IMR-90 (cell line): ENCODE data around the gene GPC6. TPM values are rescaled to one million over a fixed set of nuclear protein-coding genes. Genes with fewer than 3 reads are reported as not detected.

Source experiments
- ATAC-seq: fragments of 200-7000 bp; cut with Tn5 transposase; 2 replicates; pipeline ENCODE4 v1.9.1; 2020; ENCODE audit warnings: low read depth, mild to moderate bottlenecking, moderate library complexity
- BruUV-seq: library from RNA; stranded (reverse); fragments of 400-500 nt; replicated peaks from 2 replicates; lab custom pipeline; 2021; lab: Mats Ljungman, UMichigan
- CTCF ChIA-PET: fragments of 300-600 bp; formaldehyde crosslinking; extraction: SDS; loops from one replicate; lab custom pipeline; 2021; ENCODE audit warnings: antibody characterized with exemption; lab: Yijun Ruan, JAX
- POLR2A ChIA-PET: fragments of 300-600 bp; sonication (Branson Sonifier 250); formaldehyde crosslinking; loops from one replicate; lab custom pipeline; 2022; ENCODE audit warnings: antibody characterized with exemption; ENCODE audit not compliant: unreplicated experiment; lab: Charles Lee
- DNase-seq: peaks from one replicate; pipeline ENCODE4 v3.0.0; 2013
- H2AFZ ChIP-seq: replicated peaks from 2 replicates; pipeline ENCODE3; 2013; ENCODE audit warnings: low read length, mild to moderate bottlenecking; ENCODE audit not compliant: poor library complexity
- H2AK5ac ChIP-seq: 2 replicates; pipeline ENCODE4 v1.6.1; 2013; ENCODE audit warnings: low read depth, low read length, inconsistent platforms
- H2AK9ac ChIP-seq: replicated peaks from 2 replicates; pipeline ENCODE3; 2013; ENCODE audit warnings: mild to moderate bottlenecking, low read depth, low read length, moderate library complexity; ENCODE audit not compliant: poor library complexity
- H2BK120ac ChIP-seq: 2 replicates; pipeline ENCODE4 v1.6.1; 2013; ENCODE audit warnings: low read depth, low read length, inconsistent platforms
- H2BK15ac ChIP-seq: 3 replicates; pipeline ENCODE4 v1.6.1; 2013; ENCODE audit warnings: low read depth, low read length, inconsistent platforms
- H2BK20ac ChIP-seq: 2 replicates; pipeline ENCODE4 v1.6.1; 2013; ENCODE audit warnings: low read depth, mild to moderate bottlenecking, inconsistent platforms, low read length, moderate library complexity
- H2BK5ac ChIP-seq: 2 replicates; pipeline ENCODE4 v1.6.1; 2013; ENCODE audit warnings: mild to moderate bottlenecking, low read depth, low read length, inconsistent platforms; ENCODE audit not compliant: poor library complexity, severe bottlenecking
- H3K14ac ChIP-seq: replicated peaks from 2 replicates; pipeline ENCODE4 v1.6.1; 2013; ENCODE audit warnings: low read depth, low read length, inconsistent platforms
- H3K18ac ChIP-seq: 2 replicates; pipeline ENCODE4 v1.6.1; 2013; ENCODE audit warnings: low read depth, low read length, control low read depth
- H3K23ac ChIP-seq: 2 replicates; pipeline ENCODE4 v1.6.1; 2013; ENCODE audit warnings: low read depth, low read length, inconsistent platforms
- H3K27ac ChIP-seq: 2 replicates; pipeline ENCODE4 v1.5.1; 2013; ENCODE audit warnings: mild to moderate bottlenecking, control low read depth, low read length; ENCODE audit not compliant: insufficient read depth
- H3K27me3 ChIP-seq: 2 replicates; pipeline ENCODE4 v1.6.1; 2013; ENCODE audit warnings: low read length; ENCODE audit not compliant: control insufficient read depth, insufficient read depth
- H3K36me3 ChIP-seq: 2 replicates; pipeline ENCODE4 v1.6.1; 2013; ENCODE audit warnings: low read length, mixed read lengths; ENCODE audit not compliant: control insufficient read depth, insufficient read depth
- H3K4ac ChIP-seq: 2 replicates; pipeline ENCODE4 v1.6.1; 2013; ENCODE audit warnings: low read depth, low read length, inconsistent platforms
- H3K4me1 ChIP-seq: 2 replicates; pipeline ENCODE4 v1.6.1; 2013; ENCODE audit warnings: low read length, mixed read lengths; ENCODE audit not compliant: control insufficient read depth, insufficient read depth
- H3K4me2 ChIP-seq: 2 replicates; pipeline ENCODE4 v1.6.1; 2013; ENCODE audit warnings: low read depth, mild to moderate bottlenecking, control low read depth, low read length, moderate library complexity
- H3K4me3 ChIP-seq: 2 replicates; pipeline ENCODE4 v1.5.1; 2013; ENCODE audit warnings: low read depth, mild to moderate bottlenecking, control low read depth, low read length, moderate library complexity; ENCODE audit not compliant: insufficient read depth
- H3K56ac ChIP-seq: 2 replicates; pipeline ENCODE4 v1.6.1; 2013; ENCODE audit warnings: low read length, inconsistent platforms; ENCODE audit not compliant: insufficient read depth; ENCODE audit errors: extremely low read depth
- H3K79me1 ChIP-seq, 2 experiments: 2 replicates each; pipeline ENCODE4 v1.6.1; 2013; ENCODE audit warnings: low read length in 2 of 2, inconsistent platforms in 1 of 2, low read depth in 1 of 2
- H3K9ac ChIP-seq: 2 replicates; pipeline ENCODE4 v1.6.1; 2013; ENCODE audit warnings: low read depth, low read length, control low read depth
- H3K9me1 ChIP-seq: 2 replicates; pipeline ENCODE4 v1.6.1; 2013; ENCODE audit warnings: low read length, inconsistent platforms; ENCODE audit not compliant: insufficient read depth
- H3K9me3 ChIP-seq: 2 replicates; pipeline ENCODE4 v1.6.1; 2013; ENCODE audit warnings: low read length; ENCODE audit not compliant: control insufficient read depth, insufficient read depth
- H4K20me1 ChIP-seq: 2 replicates; pipeline ENCODE4 v1.6.1; 2013; ENCODE audit warnings: low read length, inconsistent platforms; ENCODE audit not compliant: insufficient read depth
- H4K5ac ChIP-seq: 2 replicates; pipeline ENCODE4 v1.6.1; 2013; ENCODE audit warnings: mild to moderate bottlenecking, low read depth, low read length, control low read depth
- H4K8ac ChIP-seq, 2 experiments: 2 replicates each; pipeline ENCODE4 v1.6.1; 2013; ENCODE audit warnings: low read depth in 2 of 2, low read length in 2 of 2, control low read depth in 1 of 2, inconsistent platforms in 1 of 2
- H4K91ac ChIP-seq: 2 replicates; pipeline ENCODE4 v1.6.1; 2013; ENCODE audit warnings: low read depth, low read length, inconsistent platforms; ENCODE audit not compliant: insufficient read depth
- BHLHE40 ChIP-seq: fragments of 150-350 bp; IDR thresholded peaks from 2 replicates; pipeline ENCODE4 v1.6.1; 2016; ENCODE audit warnings: mild to moderate bottlenecking, low read depth, low read length
- CHD1 ChIP-seq: IDR thresholded peaks from 2 replicates; pipeline ENCODE4 v1.6.1; 2012; ENCODE audit warnings: low read depth, low read length, improper control_type of control experiment
- CTCF ChIP-seq: conservative IDR thresholded peaks from 2 replicates; pipeline ENCODE4 v1.5.1; 2012; ENCODE audit warnings: mild to moderate bottlenecking, low read depth, low read length, improper control_type of control experiment
- FOS ChIP-seq: fragments of 150-350 bp; IDR thresholded peaks from 2 replicates; pipeline ENCODE4 v1.6.1; 2016; ENCODE audit warnings: low read depth, low read length
- MAFK ChIP-seq: IDR thresholded peaks from 2 replicates; pipeline ENCODE4 v1.6.1; 2012; ENCODE audit warnings: low read depth, low read length, improper control_type of control experiment
- MAZ ChIP-seq: IDR thresholded peaks from 2 replicates; pipeline ENCODE4 v1.6.1; 2012; ENCODE audit warnings: low read depth, mild to moderate bottlenecking, low read length, improper control_type of control experiment, moderate library complexity, borderline replicate concordance
- MXI1 ChIP-seq: IDR thresholded peaks from 2 replicates; pipeline ENCODE4 v1.6.1; 2012; ENCODE audit warnings: low read depth, mild to moderate bottlenecking, low read length, moderate library complexity, borderline replicate concordance
- NFE2L2 ChIP-seq: fragments of 150-350 bp; IDR thresholded peaks from 2 replicates; pipeline ENCODE4 v1.6.1; 2016; ENCODE audit warnings: low read depth, mild to moderate bottlenecking, low read length
- POLR2A ChIP-seq: IDR thresholded peaks from 2 replicates; pipeline ENCODE4 v1.6.1; 2012; ENCODE audit warnings: mild to moderate bottlenecking, low read depth, low read length
- RAD21 ChIP-seq: IDR thresholded peaks from 2 replicates; pipeline ENCODE4 v1.6.1; 2012; ENCODE audit warnings: low read length, improper control_type of control experiment
- RCOR1 ChIP-seq: IDR thresholded peaks from 2 replicates; pipeline ENCODE4 v1.6.1; 2012; ENCODE audit warnings: mild to moderate bottlenecking, low read length, improper control_type of control experiment; ENCODE audit not compliant: insufficient replicate concordance
- RFX5 ChIP-seq: IDR thresholded peaks from 2 replicates; pipeline ENCODE4 v1.8.0; 2012; ENCODE audit warnings: low read depth, mild to moderate bottlenecking, low read length, moderate library complexity
- SMC3 ChIP-seq: fragments of 150-350 bp; IDR thresholded peaks from 2 replicates; pipeline ENCODE4 v1.6.1; 2016; ENCODE audit warnings: low read depth, mild to moderate bottlenecking, antibody characterized with exemption, low read length, moderate library complexity
- WGBS, 2 experiments: methylation state at CpG; one replicate each; pipeline versions ENCODE4 v1.1.5 to v1.1.7; 2013; ENCODE audit warnings: missing lambda C conversion rate in 2 of 2; ENCODE audit not compliant: insufficient read length in 1 of 2; ENCODE audit errors: extremely low coverage in 2 of 2; 5-methylcytosine and 5-hydroxymethylcytosine counted together
- dilution Hi-C: fragments of 300-500 bp; cut with HindIII; formaldehyde crosslinking; loops from one replicate; pipeline ENCODE4 v1.14.3; 2018; ENCODE audit warnings: low sequenced_read_pairs; ENCODE audit not compliant: unreplicated experiment
- in situ Hi-C: fragments of 300-500 bp; cut with MboI; formaldehyde crosslinking; loops from 3 replicates; pipeline ENCODE4 v1.14.3; 2019; ENCODE audit warnings: low sequenced_read_pairs, inconsistent platforms, mixed read lengths
- intact Hi-C: fragments of 100-400 bp; cut with micrococcal nuclease; formaldehyde crosslinking; loops from 2 replicates; pipeline ENCODE4 v1.10.0; 2022
- polyA plus RNA-seq, 3 experiments: library from polyadenylated mRNA; depleted of rRNA; stranded (reverse); fragments of >200 nt; gene quantifications; 2 replicates each; pipeline ENCODE4 v1.2.3, GENCODE V29; 2012; ENCODE audit warnings: low replicate concordance in 1 of 3
- total RNA-seq: library from RNA; depleted of rRNA; stranded (reverse); fragments of >200 nt; gene quantifications from 2 replicates; pipeline ENCODE4 v1.2.3, GENCODE V29; 2012
- TF ChIP-seq, protein P1 (sequence below): fragments of 150-350 bp; IDR thresholded peaks from 2 replicates; pipeline ENCODE4 v1.6.1; 2017; ENCODE audit warnings: mild to moderate bottlenecking, antibody characterized with exemption, low read length, low read depth
- TF ChIP-seq, protein P2 (sequence below): fragments of 150-350 bp; IDR thresholded peaks from 2 replicates; pipeline ENCODE4 v1.6.1; 2016; ENCODE audit warnings: low read depth, mild to moderate bottlenecking, low read length, moderate library complexity, borderline replicate concordance

The GPC6 gene
- total and polyA plus RNA-seq, 2 of the 4 experiments (the other 2 are of a cell fraction), result 14.9 to 39.4 TPM

- dilution Hi-C loops, result no loop called here
- peaks cover 6% of the 10 kb centered on the region for H3K4me1 ChIP-seq
- no peak overlapping the region for H3K56ac ChIP-seq
- no peak overlapping the region for H2AFZ ChIP-seq
- no peak overlapping the region for H2BK5ac ChIP-seq
- no peak overlapping the region for H4K8ac ChIP-seq
- no peak overlapping the region for H3K23ac ChIP-seq
- ChIA-PET CTCF (no interaction called here), POLR2A (no interaction called here)
- ATAC-seq (no peak), DNase-seq (no peak)
- H3K4ac ChIP-seq, result no peak overlapping the region
- no peaks in the 10 kb centered on the region; the same call in 1 of the 2 replicates for H3K9me1 ChIP-seq
- no peak overlapping the region for H3K27ac ChIP-seq
- intact Hi-C loops, result no loop called here
- no peaks in the 10 kb centered on the region for H3K27me3 ChIP-seq
- H3K4me2 ChIP-seq, result no peak overlapping the region
- H2BK15ac ChIP-seq, result no peak overlapping the region
- H2BK20ac ChIP-seq, result no peak overlapping the region
- no peaks in the 10 kb centered on the region for H4K20me1 ChIP-seq
- H3K9ac ChIP-seq, result no peak overlapping the region
- H2AK9ac ChIP-seq, result no peak overlapping the region
- no peak overlapping the region for H3K18ac ChIP-seq
- no peak overlapping the region for H2AK5ac ChIP-seq
- H3K14ac ChIP-seq, result no peak overlapping the region
- 100% methylated on average over 1 of the region's 13 CpGs; no CpG with 5 or more reads in 1 of the 2 experiments for WGBS, 2 experiments
- no peak overlapping the region for H3K4me3 ChIP-seq
- BruUV-seq, result no TSS peak
- no peaks in the 10 kb centered on the region for H3K36me3 ChIP-seq
- H3K79me1 ChIP-seq, result no peaks in the 10 kb centered on the region
- H2BK120ac ChIP-seq, result no peak overlapping the region
- in situ Hi-C loops, result loop anchor here (25.0 kb wide), 1 partner anchor 1109 kb away; the partner anchor contains the start of gene GPC6
- H3K9me3 ChIP-seq, result no peaks in the 10 kb centered on the region
- no peak overlapping the region for H4K5ac ChIP-seq
- no peak overlapping the region for H4K91ac ChIP-seq
- TF ChIP-seq MXI1, result no peak
- no peak for TF ChIP-seq BHLHE40
- TF ChIP-seq CTCF, result no peak
- TF ChIP-seq SMC3, result no peak
- TF ChIP-seq POLR2A, result no peak
- TF ChIP-seq RCOR1, result no peak
- TF ChIP-seq, protein P1, sequence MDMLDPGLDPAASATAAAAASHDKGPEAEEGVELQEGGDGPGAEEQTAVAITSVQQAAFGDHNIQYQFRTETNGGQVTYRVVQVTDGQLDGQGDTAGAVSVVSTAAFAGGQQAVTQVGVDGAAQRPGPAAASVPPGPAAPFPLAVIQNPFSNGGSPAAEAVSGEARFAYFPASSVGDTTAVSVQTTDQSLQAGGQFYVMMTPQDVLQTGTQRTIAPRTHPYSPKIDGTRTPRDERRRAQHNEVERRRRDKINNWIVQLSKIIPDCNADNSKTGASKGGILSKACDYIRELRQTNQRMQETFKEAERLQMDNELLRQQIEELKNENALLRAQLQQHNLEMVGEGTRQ, result no peak
- TF ChIP-seq NFE2L2, result no peak
- no peak for TF ChIP-seq FOS
- no peak for TF ChIP-seq MAZ
- no peak for TF ChIP-seq RAD21
- TF ChIP-seq RFX5, result no peak
- TF ChIP-seq MAFK, result no peak
- TF ChIP-seq, protein P2, sequence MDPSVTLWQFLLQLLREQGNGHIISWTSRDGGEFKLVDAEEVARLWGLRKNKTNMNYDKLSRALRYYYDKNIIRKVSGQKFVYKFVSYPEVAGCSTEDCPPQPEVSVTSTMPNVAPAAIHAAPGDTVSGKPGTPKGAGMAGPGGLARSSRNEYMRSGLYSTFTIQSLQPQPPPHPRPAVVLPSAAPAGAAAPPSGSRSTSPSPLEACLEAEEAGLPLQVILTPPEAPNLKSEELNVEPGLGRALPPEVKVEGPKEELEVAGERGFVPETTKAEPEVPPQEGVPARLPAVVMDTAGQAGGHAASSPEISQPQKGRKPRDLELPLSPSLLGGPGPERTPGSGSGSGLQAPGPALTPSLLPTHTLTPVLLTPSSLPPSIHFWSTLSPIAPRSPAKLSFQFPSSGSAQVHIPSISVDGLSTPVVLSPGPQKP, result no peak
- TF ChIP-seq CHD1, result no peak
These were observed 1119.8 kb downstream of the GPC6 start for GRCh38 chr13:94346261-94347019.
